HTERT RPE-1 (cell line): ENCODE measurements around the gene GALNT13.

ENCODE experiments used
- in situ Hi-C: fragments of 300-500 bp; cut with MboI; formaldehyde crosslinking; loops from 4 replicates; pipeline ENCODE4 v1.14.3; 2020; ENCODE audit warnings: low sequenced_read_pairs

GALNT13 gene

GRCh38 chr2:153871231-153872221 is at the start of gene GALNT13:
Gene GALNT13 (plus strand): TSS chr2:153871922.
- in situ Hi-C loops: no loop called here

- in situ Hi-C loops: no loop called here
These were observed 47.8 kb upstream of the GALNT13 start for GRCh38 chr2:153823880-153824279.

GRCh38 chr2:153828335-153828734 is 43.4 kb upstream of the GALNT13 start:
- in situ Hi-C loops: no loop called here

- in situ Hi-C loops: no loop called here
These were observed 37.1 kb upstream of the GALNT13 start for GRCh38 chr2:153834662-153835061.

GRCh38 chr2:153858250-153858649 is 13.5 kb upstream of the GALNT13 start:
- in situ Hi-C loops: no loop called here

GRCh38 chr2:153864022-153864421 is 7.7 kb upstream of the GALNT13 start:
- in situ Hi-C loops: no loop called here

GRCh38 chr2:153866595-153866994 is 5.1 kb upstream of the GALNT13 start:
- in situ Hi-C loops: no loop called here

- in situ Hi-C loops: no loop called here
These were observed 1.4 kb upstream of the GALNT13 start for GRCh38 chr2:153870308-153870707.

- in situ Hi-C loops: no loop called here
These were observed 759 bp downstream of the GALNT13 start for GRCh38 chr2:153872311-153873051.

GRCh38 chr2:153873052-153874048 is 1.6 kb downstream of the GALNT13 start:
- in situ Hi-C loops: no loop called here

- in situ Hi-C loops: no loop called here
These were observed 4.2 kb downstream of the GALNT13 start for GRCh38 chr2:153875801-153876466.

GRCh38 chr2:153880926-153881325 is 9.2 kb downstream of the GALNT13 start:
- in situ Hi-C loops: no loop called here

GRCh38 chr2:153886833-153887232 is 15.1 kb downstream of the GALNT13 start:
- in situ Hi-C loops: no loop called here

GRCh38 chr2:153890576-153890975 is 18.9 kb downstream of the GALNT13 start:
- in situ Hi-C loops: no loop called here

- in situ Hi-C loops: no loop called here
These were observed 19.3 kb downstream of the GALNT13 start for GRCh38 chr2:153891051-153891450.

- in situ Hi-C loops: no loop called here
These were observed 41.2 kb downstream of the GALNT13 start for GRCh38 chr2:153912798-153913396.

- in situ Hi-C loops: no loop called here
These were observed 45.8 kb downstream of the GALNT13 start for GRCh38 chr2:153917570-153917969.

GRCh38 chr2:153935511-153935910 is 63.8 kb downstream of the GALNT13 start:
- in situ Hi-C loops: no loop called here

- in situ Hi-C loops: no loop called here
These were observed 67.5 kb downstream of the GALNT13 start for GRCh38 chr2:153939124-153939796.
